Activated CD8-positive, alpha-beta T cell treated with anti-CD3 and anti-CD28 coated beads, Interleukin-2, amount 10 ng/mL, durations not matched to agents 7 days and 5 days (primary cell): ENCODE measurements around the gene IL5RA. TPM values are rescaled to one million over a fixed set of nuclear protein-coding genes. Genes with fewer than 3 reads are reported as not detected.

ENCODE experiments used
- ATAC-seq: fragments of 150-1000 bp; cut with Tn5 transposase; one replicate; pipeline ENCODE4 v1.10.0; 2021; ENCODE audit warnings: moderate library complexity
- CTCF ChIA-PET: fragments of 350-600 bp; sonication (Branson Sonifier 250); formaldehyde crosslinking; loops from one replicate; lab custom pipeline; 2021; ENCODE audit warnings: antibody characterized with exemption; lab: Charles Lee
- POLR2A ChIA-PET: fragments of 350-600 bp; sonication (Branson Sonifier 250); formaldehyde crosslinking; loops from one replicate; lab custom pipeline; 2021; ENCODE audit warnings: antibody characterized with exemption; lab: Charles Lee
- DNase-seq: peaks from one replicate; pipeline ENCODE4 v3.0.0-alpha.2; 2020
- H3K27ac Mint-ChIP-seq: one replicate; pipeline ENCODE4 v1.8.0; 2021; ENCODE audit warnings: mild to moderate bottlenecking, mixed read lengths
- H3K27me3 Mint-ChIP-seq: one replicate; pipeline ENCODE4 v1.8.0; 2021; ENCODE audit warnings: low read depth, mixed read lengths
- H3K36me3 Mint-ChIP-seq: one replicate; pipeline ENCODE4 v1.8.0; 2021; ENCODE audit warnings: low read depth, mixed read lengths
- H3K4me1 Mint-ChIP-seq: one replicate; pipeline ENCODE4 v1.8.0; 2021; ENCODE audit warnings: low read depth, mixed read lengths
- H3K4me3 Mint-ChIP-seq: one replicate; pipeline ENCODE4 v1.8.0; 2021; ENCODE audit warnings: mild to moderate bottlenecking, mixed read lengths
- H3K9me3 Mint-ChIP-seq: one replicate; pipeline ENCODE4 v1.8.0; 2022; ENCODE audit warnings: mixed read lengths; ENCODE audit not compliant: insufficient read depth
- total RNA-seq, 2 experiments: library from RNA; stranded (reverse); gene quantifications; one replicate each; pipeline ENCODE4 v1.2.3, GENCODE V29; 2021

IL5RA gene
- total RNA-seq, 2 experiments from 2014 or later = not detected

DNA sequence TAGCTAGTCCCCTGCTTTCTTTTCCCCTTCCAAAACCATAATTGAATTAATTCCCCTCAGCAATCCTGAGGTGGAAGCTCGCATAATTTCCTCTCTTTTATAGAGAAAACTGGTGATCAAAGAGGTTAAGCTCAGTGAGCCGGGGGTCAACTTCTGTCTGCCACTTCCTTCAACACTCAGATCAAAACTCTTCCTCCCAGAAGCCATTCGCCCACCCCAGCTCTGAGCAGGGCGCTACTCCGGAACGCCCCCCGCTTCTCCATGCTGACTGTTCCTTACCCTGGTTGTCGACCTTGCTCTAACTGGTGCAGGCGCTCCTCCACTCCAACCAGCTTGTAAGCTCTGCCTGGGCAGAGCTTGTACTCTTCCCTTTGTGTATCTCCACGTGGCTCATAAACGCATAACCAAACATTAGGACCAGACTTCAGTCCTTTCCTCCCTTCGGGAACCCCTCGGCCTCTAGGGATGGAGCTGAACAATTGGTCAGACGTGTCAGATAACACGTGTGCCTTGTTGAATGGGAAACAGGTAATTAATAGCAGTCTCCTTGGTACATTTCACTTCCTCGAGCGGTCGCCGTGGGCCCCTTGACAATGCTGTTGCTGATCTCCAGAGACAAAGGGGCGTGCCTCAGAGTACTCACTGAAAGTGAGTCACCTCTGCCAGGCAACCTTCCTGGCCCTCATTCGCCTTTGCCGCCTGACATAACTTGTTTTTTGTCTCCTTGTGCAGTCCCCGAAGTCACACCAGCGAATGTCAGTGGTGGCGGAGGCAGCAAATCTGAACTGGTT lies 71.8 kb downstream of the IL5RA start:
- Mint-ChIP-seq H3K27ac (no peak overlapping the region), H3K9me3 (no peaks in the 10 kb centered on the region), H3K4me1 (no peaks in the 10 kb centered on the region), H3K4me3 (no peak overlapping the region), H3K27me3 (no peaks in the 10 kb centered on the region), H3K36me3 (no peaks in the 10 kb centered on the region)
- POLR2A ChIA-PET = no interaction called here
- CTCF ChIA-PET = no interaction called here
- DNase-seq (no peak), ATAC-seq (no peak)

DNA sequence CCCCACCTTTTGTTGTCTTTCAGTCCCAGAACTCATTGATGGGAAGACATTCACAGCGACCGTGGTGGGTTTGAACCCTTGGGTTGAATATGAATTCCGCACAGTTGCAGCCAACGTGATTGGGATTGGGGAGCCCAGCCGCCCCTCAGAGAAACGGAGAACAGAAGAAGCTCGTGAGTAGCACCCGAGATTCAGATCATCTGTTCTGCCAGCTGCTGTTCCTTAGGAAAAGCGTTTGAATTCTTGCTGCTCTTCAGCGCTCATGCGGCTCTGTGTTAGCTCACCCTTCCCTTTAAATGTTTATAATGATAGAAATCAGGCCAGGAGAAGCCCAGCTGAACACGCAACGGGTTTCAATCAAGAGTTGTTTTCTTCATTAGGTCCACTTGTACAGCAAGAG lies 73.0 kb downstream of the IL5RA start:
- no peaks in the 10 kb centered on the region for H3K9me3 Mint-ChIP-seq
- no peak overlapping the region for H3K27ac Mint-ChIP-seq
- no peaks in the 10 kb centered on the region for H3K4me1 Mint-ChIP-seq
- no peak for DNase-seq
- ChIA-PET POLR2A (no interaction called here), CTCF (no interaction called here)
- H3K4me3 Mint-ChIP-seq = no peak overlapping the region
- ATAC-seq = no peak
- H3K36me3 Mint-ChIP-seq = no peaks in the 10 kb centered on the region
- H3K27me3 Mint-ChIP-seq = no peaks in the 10 kb centered on the region

DNA sequence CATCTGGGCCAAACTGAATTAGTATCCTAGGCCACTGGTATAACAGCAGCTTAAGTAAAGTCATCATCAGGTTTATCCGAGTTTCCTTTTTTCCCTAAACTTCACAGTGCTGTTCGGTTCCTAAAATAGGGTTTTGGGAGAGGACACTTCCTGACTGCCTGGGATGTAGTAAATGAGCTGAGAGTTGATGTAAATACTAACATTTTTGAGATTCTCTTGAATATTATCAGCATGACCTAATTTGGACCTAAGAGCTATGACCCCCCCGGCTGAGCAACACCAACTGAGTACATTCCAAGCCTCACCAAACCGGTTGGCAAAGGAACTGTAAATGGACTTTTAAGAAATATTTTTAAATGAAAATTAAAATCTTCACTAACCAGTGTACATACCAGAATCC lies 78.8 kb downstream of the IL5RA start:
- Mint-ChIP-seq H3K4me1 (peaks cover 10% of the 10 kb centered on the region), H3K36me3 (no peaks in the 10 kb centered on the region), H3K27me3 (no peaks in the 10 kb centered on the region)

DNA sequence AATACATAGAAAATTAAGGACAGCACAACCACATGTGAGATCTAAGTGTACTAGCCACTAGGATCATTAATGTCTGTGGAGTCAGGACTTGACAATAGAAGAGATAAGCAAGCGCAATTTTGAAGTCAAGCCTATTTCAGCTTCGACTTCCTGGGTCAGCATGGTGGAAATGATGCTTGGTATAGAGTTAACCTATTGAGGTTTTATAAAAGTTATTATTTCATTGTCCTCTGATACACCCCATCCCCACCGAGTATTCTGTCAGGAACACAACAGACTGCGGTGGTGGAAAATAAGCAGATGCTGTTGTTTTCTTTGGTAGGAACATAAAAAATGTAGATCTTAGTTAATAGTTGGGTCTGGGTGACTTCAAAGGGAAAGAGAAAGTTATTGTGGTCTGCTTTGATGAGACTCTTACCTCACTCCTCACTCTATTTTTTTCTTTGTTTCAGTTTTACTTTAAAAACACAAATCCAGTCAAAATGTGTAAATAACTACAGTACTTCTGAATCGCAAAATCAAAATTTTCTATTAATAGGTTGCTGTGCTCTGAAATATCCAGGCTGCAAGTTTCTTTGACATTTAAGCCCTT lies 82.1 kb downstream of the IL5RA start:
- DNase-seq = no peak
- peak overlapping the region; percentile 43 for H3K27ac Mint-ChIP-seq
- ATAC-seq = peak; percentile 73
- ChIA-PET POLR2A (no interaction called here), CTCF (no interaction called here)
- H3K9me3 Mint-ChIP-seq = no peaks in the 10 kb centered on the region
- no peaks in the 10 kb centered on the region for H3K36me3 Mint-ChIP-seq
- H3K27me3 Mint-ChIP-seq = peaks cover 6% of the 10 kb centered on the region
- peaks cover 10% of the 10 kb centered on the region for H3K4me1 Mint-ChIP-seq
- H3K4me3 Mint-ChIP-seq = peak overlapping the region; percentile 13

More for the DNA sequence above, 78.8 kb downstream of the IL5RA start:
- POLR2A ChIA-PET = no interaction called here
- no peak overlapping the region for H3K27ac Mint-ChIP-seq
- DNase-seq = no peak
- CTCF ChIA-PET = no interaction called here
- H3K4me3 Mint-ChIP-seq = no peak overlapping the region
- no peak for ATAC-seq
- H3K9me3 Mint-ChIP-seq = no peaks in the 10 kb centered on the region

DNA sequence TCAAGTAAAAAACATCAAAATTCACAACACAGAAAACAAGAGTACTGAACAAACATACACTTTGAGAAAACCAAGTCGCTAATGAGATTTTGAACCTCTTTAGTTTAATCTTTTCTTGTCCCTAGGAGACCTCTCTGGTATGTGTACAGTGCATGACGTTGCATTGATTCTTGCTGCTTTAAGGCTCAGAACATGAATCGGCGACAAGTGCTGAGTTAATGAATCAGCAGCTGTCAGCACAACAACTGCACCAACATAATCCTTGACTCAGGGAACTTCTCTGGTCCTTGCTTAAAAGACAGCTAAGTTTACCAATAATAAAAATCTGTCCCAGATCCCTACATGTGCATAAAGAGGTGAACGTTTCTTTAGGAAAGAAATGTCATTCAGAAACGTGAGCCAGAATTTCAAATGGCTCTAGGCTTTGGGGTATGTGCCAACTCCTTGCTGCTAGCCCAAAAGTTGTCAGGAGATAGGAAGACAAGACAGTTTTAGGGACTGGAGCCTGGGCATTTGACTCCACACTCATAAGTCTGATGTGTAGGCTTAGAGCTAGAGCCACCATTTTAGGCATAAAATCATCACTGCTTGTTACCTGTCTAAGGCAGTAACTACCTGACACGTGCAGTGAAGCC lies 86.9 kb downstream of the IL5RA start:
- Mint-ChIP-seq H3K4me3 (no peak overlapping the region), H3K27me3 (peaks cover 8% of the 10 kb centered on the region), H3K27ac (no peak overlapping the region), H3K4me1 (peaks cover 6% of the 10 kb centered on the region), H3K36me3 (no peaks in the 10 kb centered on the region), H3K9me3 (no peaks in the 10 kb centered on the region)
- DNase-seq (no peak), ATAC-seq (no peak)
- ChIA-PET POLR2A (no interaction called here), CTCF (no interaction called here)

DNA sequence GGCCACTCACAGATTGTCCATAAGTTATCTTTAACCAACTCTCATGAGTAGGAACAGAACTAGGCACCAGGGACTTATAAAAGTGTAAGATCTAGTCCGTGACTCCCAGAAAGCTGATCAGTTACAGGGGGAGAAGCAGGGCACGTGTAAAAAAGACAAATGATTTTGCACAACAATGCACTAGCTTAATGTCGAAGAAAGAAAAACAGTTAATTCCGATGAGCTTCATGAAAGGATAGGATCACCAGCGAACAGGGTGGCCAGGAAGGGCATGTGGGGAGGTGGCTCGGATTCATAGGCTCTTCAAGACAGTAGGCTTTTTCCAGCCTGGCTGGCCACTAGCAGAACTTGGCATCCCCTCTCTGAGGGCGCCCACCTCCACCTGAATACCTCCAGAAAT lies 90.0 kb downstream of the IL5RA start:
- Mint-ChIP-seq H3K27ac (no peak overlapping the region), H3K9me3 (no peaks in the 10 kb centered on the region), H3K4me1 (no peaks in the 10 kb centered on the region), H3K36me3 (no peaks in the 10 kb centered on the region), H3K4me3 (no peak overlapping the region), H3K27me3 (peaks cover 7% of the 10 kb centered on the region)
- ChIA-PET CTCF (no interaction called here), POLR2A (no interaction called here)
- DNase-seq (no peak), ATAC-seq (no peak)

Other genes with a start within 250 kb of the IL5RA start
- 10 to 100 TPM; 33.4 to 33.6 TPM for gene TRNT1, start 16.6 kb upstream of the IL5RA start, total RNA-seq
- gene CRBN, start 69.3 kb upstream of the IL5RA start, total RNA-seq = 10 to 100 TPM; 52.0 to 56.7 TPM